ENCODE results near the gene DNAH14.
"Not testable (repeated sequence)": the region's sequence is repeated elsewhere in the genome, so short reads cannot be mapped to it uniquely, and the experiment has no call there.

The DNAH14 gene

DNA sequence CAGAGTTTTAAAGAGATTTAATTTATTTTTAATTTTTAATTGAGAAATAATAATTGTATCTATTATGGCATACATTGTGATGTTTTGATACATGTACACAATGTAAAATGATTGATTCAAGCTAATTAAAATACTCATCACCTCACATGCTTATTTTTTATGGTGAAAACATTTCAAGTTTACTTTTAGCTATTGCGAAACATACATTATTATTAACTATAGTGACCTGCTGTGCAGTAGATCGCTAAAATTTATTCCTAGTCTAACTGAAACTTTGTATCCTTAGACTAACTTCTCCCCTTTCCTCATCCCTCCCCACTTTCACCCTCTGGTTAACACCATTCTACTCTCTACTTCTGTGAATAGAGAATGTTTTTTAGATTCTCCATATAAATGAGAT lies 191.6 kb downstream of the DNAH14 start:
- no peaks in the 10 kb centered on the region for H3K27me3 ChIP-seq (ENCODE audit: control insufficient read depth, insufficient read depth, low read length)
- H3K36me3 ChIP-seq (ENCODE audit: control insufficient read depth, insufficient read depth, low read length) = no peaks in the 10 kb centered on the region
- H3K9ac ChIP-seq (ENCODE audit: low read length) = no peak overlapping the region
- no peaks in the 10 kb centered on the region for H3K4me1 ChIP-seq (ENCODE audit: control insufficient read depth, insufficient read depth, low read length)
- H3K4me3 ChIP-seq (ENCODE audit: low read length) = no peak overlapping the region
- no peaks in the 10 kb centered on the region for H3K9me3 ChIP-seq (ENCODE audit: control insufficient read depth, low read length)

DNA sequence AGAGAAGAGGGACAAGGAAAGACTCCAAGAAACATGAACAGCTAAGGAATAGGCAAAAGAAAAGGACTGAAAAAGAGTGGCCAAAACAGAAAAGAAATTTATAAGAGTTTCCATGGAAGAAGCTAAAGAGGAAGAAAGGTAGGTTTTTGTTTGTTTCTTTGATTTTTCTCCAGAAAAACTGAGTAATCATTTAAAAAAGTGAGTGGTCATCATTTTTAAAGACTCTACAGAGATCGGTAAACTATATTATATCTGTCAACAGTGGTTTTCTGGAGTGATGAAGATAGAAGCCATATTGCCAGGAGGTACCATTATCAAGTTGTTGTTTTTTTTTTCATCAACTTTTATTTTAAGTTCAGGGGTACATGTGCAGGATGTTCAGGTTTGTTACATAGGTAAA lies 202.4 kb downstream of the DNAH14 start:
- Histone ChIP-seq H3K27me3 (ENCODE audit: control insufficient read depth, insufficient read depth, low read length) (no peaks in the 10 kb centered on the region), H3K9me3 (ENCODE audit: control insufficient read depth, low read length) (no peaks in the 10 kb centered on the region), H3K4me3 (ENCODE audit: low read length) (no peak overlapping the region), H3K36me3 (ENCODE audit: control insufficient read depth, insufficient read depth, low read length) (no peaks in the 10 kb centered on the region), H3K9ac (ENCODE audit: low read length) (no peak overlapping the region), H3K4me1 (ENCODE audit: control insufficient read depth, insufficient read depth, low read length) (no peaks in the 10 kb centered on the region)

DNA sequence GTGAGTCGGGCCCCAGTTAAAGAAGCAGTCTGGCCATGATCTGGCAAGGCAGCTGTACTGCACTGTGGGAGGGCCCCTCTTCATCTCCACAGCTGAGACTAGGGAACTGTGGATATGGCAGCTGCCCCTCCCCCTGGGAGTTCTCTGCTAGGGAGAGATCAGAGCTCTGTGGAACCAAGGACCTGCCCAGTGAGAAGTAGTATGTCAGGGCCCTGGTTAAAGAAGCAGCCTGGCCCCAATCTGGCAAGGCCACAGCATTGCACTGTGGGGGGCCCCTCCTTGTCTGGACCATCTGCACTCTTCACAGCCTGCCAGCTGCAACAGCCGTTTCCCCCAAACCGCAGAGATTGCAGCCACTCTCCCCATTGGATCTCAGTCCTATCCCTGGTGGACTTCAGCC lies 208.5 kb downstream of the DNAH14 start:
- no peaks in the 10 kb centered on the region for H3K4me1 ChIP-seq (ENCODE audit: control insufficient read depth, insufficient read depth, low read length)
- H3K36me3 ChIP-seq (ENCODE audit: control insufficient read depth, insufficient read depth, low read length) = no peaks in the 10 kb centered on the region
- H3K9me3 ChIP-seq (ENCODE audit: control insufficient read depth, low read length) = no peaks in the 10 kb centered on the region
- H3K27me3 ChIP-seq (ENCODE audit: control insufficient read depth, insufficient read depth, low read length) = no peaks in the 10 kb centered on the region
- H3K4me3 ChIP-seq (ENCODE audit: low read length) = no peak overlapping the region
- no peak overlapping the region for H3K9ac ChIP-seq (ENCODE audit: low read length)

DNA sequence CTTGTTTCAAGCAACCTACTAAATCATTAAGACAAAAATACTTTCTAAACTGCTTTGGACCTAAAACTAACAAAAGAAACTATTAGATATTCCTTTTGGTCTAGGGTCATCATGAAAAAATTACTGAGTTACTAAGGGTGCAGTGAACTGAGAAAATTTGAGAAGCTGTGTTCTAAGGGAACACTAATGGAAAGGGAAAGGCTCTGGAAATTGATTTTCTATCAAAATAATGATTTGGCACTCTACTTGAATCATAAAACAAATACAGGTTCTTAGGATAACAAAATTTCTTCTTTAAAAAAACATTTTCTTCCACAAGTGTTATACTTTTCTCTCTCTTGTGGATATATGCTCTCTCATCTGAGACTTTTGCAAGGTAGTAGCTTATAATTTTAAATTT lies 213.5 kb downstream of the DNAH14 start:
- no peaks in the 10 kb centered on the region for H3K9me3 ChIP-seq (ENCODE audit: control insufficient read depth, low read length)
- H3K27me3 ChIP-seq (ENCODE audit: control insufficient read depth, insufficient read depth, low read length) = no peaks in the 10 kb centered on the region
- no peaks in the 10 kb centered on the region for H3K36me3 ChIP-seq (ENCODE audit: control insufficient read depth, insufficient read depth, low read length)
- no peak overlapping the region for H3K9ac ChIP-seq (ENCODE audit: low read length)
- no peaks in the 10 kb centered on the region for H3K4me1 ChIP-seq (ENCODE audit: control insufficient read depth, insufficient read depth, low read length)
- H3K4me3 ChIP-seq (ENCODE audit: low read length) = no peak overlapping the region

DNA sequence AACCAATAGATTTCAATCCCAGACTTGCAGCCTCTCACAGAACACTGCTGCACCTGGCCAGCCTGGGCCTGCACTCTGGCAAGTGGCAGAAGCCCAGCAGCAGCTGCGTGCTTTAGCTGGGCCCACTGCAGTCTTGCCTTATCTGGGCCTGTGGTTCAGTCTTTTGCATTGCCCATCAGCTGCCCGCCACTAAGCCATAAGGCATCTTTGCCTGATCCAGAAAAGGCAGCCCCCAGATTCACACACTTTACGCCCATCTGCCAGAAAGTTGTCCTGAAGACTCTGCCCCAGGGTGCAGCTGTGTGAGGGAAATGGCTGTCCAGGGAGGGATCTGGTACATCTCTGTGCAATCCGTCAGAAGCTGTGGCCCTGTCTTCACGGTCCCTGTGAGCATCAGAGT lies 217.0 kb downstream of the DNAH14 start:
- Histone ChIP-seq H3K9ac (ENCODE audit: low read length) (no peak overlapping the region), H3K27me3 (ENCODE audit: control insufficient read depth, insufficient read depth, low read length) (no peaks in the 10 kb centered on the region), H3K9me3 (ENCODE audit: control insufficient read depth, low read length) (no peaks in the 10 kb centered on the region), H3K36me3 (ENCODE audit: control insufficient read depth, insufficient read depth, low read length) (no peaks in the 10 kb centered on the region), H3K4me1 (ENCODE audit: control insufficient read depth, insufficient read depth, low read length) (no peaks in the 10 kb centered on the region), H3K4me3 (ENCODE audit: low read length) (no peak overlapping the region)

DNA sequence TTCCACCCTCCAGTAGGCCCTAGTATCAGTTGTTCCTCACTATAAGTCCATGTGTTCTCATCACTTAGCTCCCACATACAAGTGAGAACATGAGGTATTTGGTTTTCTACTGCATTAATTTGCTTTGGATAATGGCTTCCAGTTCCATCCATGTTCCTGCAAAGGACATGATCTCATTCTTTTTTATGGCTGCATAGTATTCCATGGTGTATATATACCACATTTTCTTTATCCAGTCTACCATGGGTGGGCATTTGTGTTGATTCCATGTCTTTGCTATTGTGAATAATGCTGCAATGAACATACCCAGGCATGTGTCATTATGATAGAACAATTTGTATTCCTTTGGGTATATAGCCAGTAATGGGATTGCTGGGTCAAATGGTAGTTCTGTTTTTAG lies 218.3 kb downstream of the DNAH14 start:
- not testable (repeated sequence) for H3K27me3 ChIP-seq (ENCODE audit: control insufficient read depth, insufficient read depth, low read length); H3K36me3 ChIP-seq (ENCODE audit: control insufficient read depth, insufficient read depth, low read length); H3K4me3 ChIP-seq (ENCODE audit: low read length); H3K4me1 ChIP-seq (ENCODE audit: control insufficient read depth, insufficient read depth, low read length); H3K9me3 ChIP-seq (ENCODE audit: control insufficient read depth, low read length); H3K9ac ChIP-seq (ENCODE audit: low read length)

DNA sequence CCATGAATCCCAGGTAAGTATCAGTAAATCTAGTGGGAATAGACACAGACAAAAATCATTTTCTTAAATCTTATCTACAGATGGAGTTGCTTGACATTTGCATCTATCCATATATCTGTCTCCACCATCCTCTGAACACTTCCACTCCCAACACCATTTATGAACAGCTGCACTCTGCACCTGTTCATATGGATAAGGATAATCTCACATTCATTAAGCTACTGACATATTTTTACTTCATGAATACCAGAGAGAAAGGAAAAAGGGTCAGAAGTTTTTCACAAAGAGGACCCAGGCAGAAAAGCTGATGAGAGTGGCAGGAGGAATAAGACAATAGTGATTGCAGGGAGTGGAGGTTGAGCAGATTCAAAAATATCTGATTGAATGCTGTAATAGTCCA lies 222.6 kb downstream of the DNAH14 start:
- H3K27me3 ChIP-seq (ENCODE audit: control insufficient read depth, insufficient read depth, low read length) = no peaks in the 10 kb centered on the region

DNA sequence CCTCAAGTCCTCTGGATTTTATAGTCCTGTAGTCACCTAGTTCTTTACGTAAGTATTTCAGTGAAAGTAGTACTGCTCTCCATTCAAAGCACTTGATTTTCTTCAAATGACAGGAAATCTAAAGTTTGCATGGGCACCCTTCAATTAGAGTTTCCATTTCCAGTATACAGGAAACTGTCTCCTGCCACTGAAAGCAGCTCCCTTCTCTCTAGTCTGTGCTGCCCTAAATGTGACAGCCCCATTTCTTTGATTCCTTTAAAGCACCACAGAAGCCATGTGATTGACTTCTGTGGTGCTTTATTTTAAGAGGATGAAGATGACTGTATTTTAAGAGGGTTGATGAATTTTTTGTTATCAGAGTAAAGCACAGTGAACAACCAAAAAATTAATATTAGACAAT lies 226.1 kb downstream of the DNAH14 start:
- Histone ChIP-seq H3K4me3 (ENCODE audit: low read length) (no peak overlapping the region), H3K27me3 (ENCODE audit: control insufficient read depth, insufficient read depth, low read length) (no peaks in the 10 kb centered on the region), H3K4me1 (ENCODE audit: control insufficient read depth, insufficient read depth, low read length) (no peaks in the 10 kb centered on the region), H3K36me3 (ENCODE audit: control insufficient read depth, insufficient read depth, low read length) (no peaks in the 10 kb centered on the region), H3K9me3 (ENCODE audit: control insufficient read depth, low read length) (no peaks in the 10 kb centered on the region), H3K9ac (ENCODE audit: low read length) (no peak overlapping the region)

More for the DNA sequence above, 222.6 kb downstream of the DNAH14 start:
- Histone ChIP-seq H3K36me3 (ENCODE audit: control insufficient read depth, insufficient read depth, low read length) (no peaks in the 10 kb centered on the region), H3K9ac (ENCODE audit: low read length) (no peak overlapping the region), H3K9me3 (ENCODE audit: control insufficient read depth, low read length) (no peaks in the 10 kb centered on the region), H3K4me3 (ENCODE audit: low read length) (no peak overlapping the region), H3K4me1 (ENCODE audit: control insufficient read depth, insufficient read depth, low read length) (no peaks in the 10 kb centered on the region)

DNA sequence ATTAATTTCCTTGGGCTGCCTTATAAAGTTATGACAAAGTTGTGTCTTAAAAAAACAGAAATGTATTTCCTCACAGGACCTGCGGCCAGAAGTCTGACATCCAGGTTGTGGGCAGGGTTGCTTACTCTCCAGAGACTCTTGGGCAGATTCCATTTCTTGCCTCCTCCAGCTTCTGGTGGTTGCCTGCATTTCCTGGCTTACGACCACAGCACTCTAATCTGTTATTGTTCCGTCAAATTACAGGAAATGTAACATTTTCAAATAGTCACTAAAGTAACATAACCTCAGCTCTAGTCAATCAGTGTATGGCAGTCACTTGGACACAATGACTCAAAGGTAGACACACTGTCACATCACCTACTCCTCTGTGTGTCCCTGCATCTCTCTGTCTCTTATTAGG lies 226.8 kb downstream of the DNAH14 start:
- Histone ChIP-seq H3K9me3 (ENCODE audit: control insufficient read depth, low read length) (no peaks in the 10 kb centered on the region), H3K4me3 (ENCODE audit: low read length) (no peak overlapping the region), H3K36me3 (ENCODE audit: control insufficient read depth, insufficient read depth, low read length) (no peaks in the 10 kb centered on the region), H3K9ac (ENCODE audit: low read length) (no peak overlapping the region), H3K4me1 (ENCODE audit: control insufficient read depth, insufficient read depth, low read length) (no peaks in the 10 kb centered on the region), H3K27me3 (ENCODE audit: control insufficient read depth, insufficient read depth, low read length) (no peaks in the 10 kb centered on the region)

DNA sequence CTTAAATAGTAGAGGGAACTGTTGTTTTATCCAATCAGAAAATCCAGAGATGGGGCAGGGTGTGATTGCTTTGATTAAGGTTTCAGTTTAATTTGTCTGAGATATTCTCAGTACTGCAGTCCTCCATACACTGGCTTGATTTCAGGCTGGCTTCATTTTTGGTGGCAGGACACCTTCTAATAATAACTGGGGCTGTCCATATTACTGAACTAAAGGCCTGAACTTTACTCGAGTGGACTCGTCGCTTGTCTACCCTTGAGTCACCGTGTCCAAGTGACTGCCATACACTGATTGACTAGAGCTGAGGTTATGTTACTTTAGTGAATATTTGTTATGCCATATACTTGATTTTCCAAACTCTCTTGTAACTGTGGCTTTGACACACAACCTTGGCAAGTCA lies 228.8 kb downstream of the DNAH14 start:
- Histone ChIP-seq H3K9me3 (ENCODE audit: control insufficient read depth, low read length) (no peaks in the 10 kb centered on the region), H3K27me3 (ENCODE audit: control insufficient read depth, insufficient read depth, low read length) (no peaks in the 10 kb centered on the region), H3K4me1 (ENCODE audit: control insufficient read depth, insufficient read depth, low read length) (no peaks in the 10 kb centered on the region), H3K4me3 (ENCODE audit: low read length) (no peak overlapping the region), H3K9ac (ENCODE audit: low read length) (no peak overlapping the region), H3K36me3 (ENCODE audit: control insufficient read depth, insufficient read depth, low read length) (no peaks in the 10 kb centered on the region)

DNA sequence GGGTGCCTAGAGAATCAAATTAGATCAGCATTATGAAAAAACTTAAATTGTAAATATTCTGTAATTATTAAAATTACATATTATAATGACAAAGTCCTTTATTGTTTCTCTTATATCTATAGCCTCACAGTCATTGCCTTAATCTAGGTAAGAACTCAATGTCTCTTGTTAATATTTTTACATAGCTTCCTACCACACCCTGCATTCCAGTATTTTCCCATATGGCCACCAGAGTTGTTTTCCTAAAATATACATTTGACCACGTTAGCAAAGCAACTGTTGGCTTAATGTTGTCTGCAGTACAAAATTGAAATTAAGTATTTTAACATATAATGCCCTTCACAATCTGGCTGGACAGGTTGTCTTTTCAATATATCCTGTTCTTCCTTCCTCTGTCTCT lies 230.3 kb downstream of the DNAH14 start:
- Histone ChIP-seq H3K9ac (ENCODE audit: low read length) (no peak overlapping the region), H3K36me3 (ENCODE audit: control insufficient read depth, insufficient read depth, low read length) (no peaks in the 10 kb centered on the region), H3K4me3 (ENCODE audit: low read length) (no peak overlapping the region), H3K27me3 (ENCODE audit: control insufficient read depth, insufficient read depth, low read length) (no peaks in the 10 kb centered on the region), H3K9me3 (ENCODE audit: control insufficient read depth, low read length) (no peaks in the 10 kb centered on the region), H3K4me1 (ENCODE audit: control insufficient read depth, insufficient read depth, low read length) (no peaks in the 10 kb centered on the region)

DNA sequence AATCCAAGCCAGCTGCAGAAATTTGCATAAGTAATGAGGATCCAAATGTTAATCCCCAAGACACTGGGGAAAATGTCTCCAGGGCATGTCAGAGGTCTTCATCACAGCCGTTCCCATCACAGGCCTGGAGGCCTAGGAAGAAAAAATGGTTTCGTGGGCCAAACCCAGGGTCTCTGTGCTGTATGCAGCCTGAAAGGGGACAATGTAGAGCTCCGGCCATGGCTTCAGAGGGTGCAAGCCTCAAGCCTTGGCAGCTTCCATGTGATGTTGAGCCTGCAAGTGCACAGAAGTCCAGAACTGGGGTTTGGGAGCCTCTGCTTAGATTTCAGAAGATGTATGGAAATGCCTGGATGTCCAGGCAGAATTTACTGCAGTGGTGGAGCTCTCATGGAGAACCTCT lies 247.9 kb downstream of the DNAH14 start:
- not testable (repeated sequence) for H3K36me3 ChIP-seq (ENCODE audit: control insufficient read depth, insufficient read depth, low read length); H3K9ac ChIP-seq (ENCODE audit: low read length); H3K4me1 ChIP-seq (ENCODE audit: control insufficient read depth, insufficient read depth, low read length); H3K27me3 ChIP-seq (ENCODE audit: control insufficient read depth, insufficient read depth, low read length); H3K4me3 ChIP-seq (ENCODE audit: low read length); H3K9me3 ChIP-seq (ENCODE audit: control insufficient read depth, low read length)

DNA sequence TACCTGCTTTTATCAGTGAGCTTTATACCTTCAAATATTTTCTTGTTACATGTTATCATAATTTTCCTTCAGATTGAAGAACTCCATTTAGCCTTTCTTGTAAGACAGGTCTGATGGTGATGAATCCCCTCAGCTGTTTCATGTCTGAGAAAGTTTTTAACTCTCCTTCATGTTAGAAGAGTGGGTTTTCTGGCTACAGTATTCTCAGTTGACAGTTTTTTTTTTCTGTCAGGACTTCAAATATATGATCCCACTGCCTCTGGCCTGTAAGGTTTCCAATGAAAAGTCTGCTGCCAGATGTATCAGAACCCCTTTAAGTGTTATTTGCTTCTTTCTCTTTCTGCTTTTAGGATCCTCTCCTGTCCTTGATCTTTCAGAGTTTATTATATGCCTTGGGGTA lies 250.2 kb downstream of the DNAH14 start:
- H3K9ac ChIP-seq (ENCODE audit: low read length) = no peak overlapping the region

More for the DNA sequence above, 250.2 kb downstream of the DNAH14 start:
- Histone ChIP-seq H3K9me3 (ENCODE audit: control insufficient read depth, low read length) (no peaks in the 10 kb centered on the region), H3K27me3 (ENCODE audit: control insufficient read depth, insufficient read depth, low read length) (no peaks in the 10 kb centered on the region), H3K4me1 (ENCODE audit: control insufficient read depth, insufficient read depth, low read length) (no peaks in the 10 kb centered on the region), H3K36me3 (ENCODE audit: control insufficient read depth, insufficient read depth, low read length) (no peaks in the 10 kb centered on the region), H3K4me3 (ENCODE audit: low read length) (no peak overlapping the region)
